ENCODE data around the gene ABCC8.

GRCh38 chr11:17407575-17407974 is 69.1 kb downstream of the ABCC8 start:
- TF ChIP-seq REST (IDR thresholded peaks at IDR 0.05; ENCODE audit: low read depth, low read length) (no peak), CTCF (IDR thresholded peaks at IDR 0.05) (no peak), EP300 (IDR thresholded peaks at IDR 0.05; ENCODE audit: borderline replicate concordance in 1 of 2, low read depth in 1 of 2, low read length in 1 of 2) (no peak), SIN3A (IDR thresholded peaks at IDR 0.05; ENCODE audit: borderline replicate concordance, low read depth, low read length) (no peak), TEAD4 (IDR thresholded peaks at IDR 0.05; ENCODE audit: borderline replicate concordance, insufficient read depth) (no peak), USF2 (IDR thresholded peaks at IDR 0.05; ENCODE audit: borderline replicate concordance, low read depth, low read length) (no peak), PBX3 (IDR thresholded peaks at IDR 0.05) (no peak), YY1 (IDR thresholded peaks at IDR 0.05; ENCODE audit: low read depth) (no peak), MAX (IDR thresholded peaks at IDR 0.05; ENCODE audit: low read depth) (no peak), NFIC (IDR thresholded peaks at IDR 0.05; ENCODE audit: borderline replicate concordance) (no peak), FOXM1 (IDR thresholded peaks at IDR 0.05; ENCODE audit: low read depth) (no peak), ZBTB33 (IDR thresholded peaks at IDR 0.05; ENCODE audit: borderline replicate concordance, low read depth) (no peak), JUND (IDR thresholded peaks at IDR 0.05) (no peak), MXI1 (IDR thresholded peaks at IDR 0.05; ENCODE audit: low read depth, low read length) (no peak)

Measured in SK-N-SH (cell line).